NCI-H446 treated with DMSO at 0.1 percent for 48 hours (cell line): Measurements from ENCODE around the gene LRMDA.
"Not testable (repeated sequence)": the region's sequence is repeated elsewhere in the genome, so short reads cannot be mapped to it uniquely, and the experiment has no call there.

ENCODE experiments used
- DNase-seq: peaks from one replicate; lab custom pipeline; 2025; lab: John Stamatoyannopoulos, UW

LRMDA gene

DNA sequence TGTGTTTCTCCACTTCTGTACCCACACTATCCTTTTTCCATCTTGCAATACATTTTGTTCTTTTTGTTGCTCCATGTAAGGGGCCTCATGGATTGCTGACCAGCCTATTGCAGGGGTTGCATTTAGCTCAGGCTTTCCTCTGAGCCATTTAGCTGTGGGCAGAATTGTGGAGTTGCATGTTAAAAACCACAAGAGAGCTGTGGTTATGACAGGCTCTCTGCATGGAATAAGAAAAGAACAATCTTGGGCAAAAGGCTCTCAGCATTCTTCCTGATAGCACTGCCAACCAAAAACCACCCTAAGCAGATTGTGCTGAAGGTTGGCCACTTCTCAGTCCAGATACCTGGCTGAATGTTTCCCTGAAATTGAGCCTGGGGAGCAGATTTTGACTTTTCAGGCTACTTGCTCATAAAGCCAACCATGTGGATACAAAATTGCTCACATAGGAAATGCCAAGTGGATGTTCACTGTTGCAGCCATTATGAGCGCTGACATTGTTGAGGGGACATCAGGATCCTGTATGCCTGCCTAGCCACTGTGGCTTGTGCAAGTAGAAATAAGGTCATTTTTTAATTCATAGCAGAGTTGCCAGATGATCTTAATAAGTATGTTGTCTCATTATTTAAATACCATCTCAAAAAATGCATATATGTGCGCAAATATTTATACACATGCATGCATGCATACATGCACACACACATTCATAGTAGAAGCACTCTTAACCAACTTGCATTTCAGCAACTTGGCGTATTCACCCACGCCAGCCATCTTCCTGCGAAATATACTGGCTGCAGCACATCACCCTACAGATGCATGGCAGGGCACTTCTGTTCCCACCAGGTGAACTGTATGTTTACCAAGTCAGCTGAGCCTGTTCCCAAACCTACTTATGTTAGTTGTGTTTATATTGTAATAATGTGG is 695.4 kb downstream of the LRMDA start:
- DNase-seq, result no peak

DNA sequence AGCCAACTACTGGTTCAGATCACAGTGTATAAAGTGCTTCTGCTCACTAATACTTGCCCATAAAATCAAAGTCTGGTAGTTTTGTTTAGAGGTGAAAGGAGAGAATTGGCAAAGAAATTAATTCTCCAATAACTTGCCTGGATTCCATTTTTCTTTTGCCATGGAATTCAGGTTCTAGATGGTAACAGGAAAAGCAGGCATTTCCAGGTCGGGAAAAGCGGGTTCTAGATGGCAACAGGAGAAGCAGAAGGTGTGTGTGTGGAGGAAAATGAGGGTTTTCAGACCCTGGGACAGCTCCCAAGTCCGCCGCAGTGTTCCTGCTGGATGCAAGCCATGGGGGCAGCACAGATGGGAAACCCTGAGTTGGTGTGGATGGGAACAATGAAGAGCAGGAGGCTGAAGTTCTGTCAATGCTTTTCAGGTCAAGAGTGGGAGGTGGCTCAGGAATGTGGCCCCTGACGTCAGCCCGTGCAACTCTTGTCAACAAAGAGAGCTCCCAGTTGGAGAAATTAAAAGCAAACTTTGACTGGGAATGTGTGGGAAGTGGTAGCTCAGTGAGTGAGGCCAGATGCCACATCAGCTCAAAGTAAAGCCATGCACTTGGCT is 696.7 kb downstream of the LRMDA start:
- no peak for DNase-seq

DNA sequence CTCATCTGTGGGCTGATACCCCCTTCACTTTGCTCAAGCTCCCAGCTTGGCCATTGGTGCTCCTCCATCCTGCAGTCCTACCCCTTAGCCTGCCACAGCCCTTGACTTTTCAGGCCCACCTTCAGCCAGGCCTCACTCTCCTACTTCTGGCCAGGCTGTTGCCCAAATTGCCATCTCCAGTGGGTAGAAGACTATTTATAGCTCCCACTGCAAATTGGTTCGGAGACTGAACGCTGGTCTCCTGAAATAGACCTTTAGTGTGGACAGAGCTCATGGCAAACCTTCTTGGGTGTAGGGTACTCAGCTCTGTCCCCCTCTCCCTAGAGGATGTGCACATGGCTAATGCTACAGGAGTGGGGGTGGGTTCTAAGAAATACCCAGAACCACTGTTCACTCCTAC is 697.8 kb downstream of the LRMDA start:
- no peak for DNase-seq

DNA sequence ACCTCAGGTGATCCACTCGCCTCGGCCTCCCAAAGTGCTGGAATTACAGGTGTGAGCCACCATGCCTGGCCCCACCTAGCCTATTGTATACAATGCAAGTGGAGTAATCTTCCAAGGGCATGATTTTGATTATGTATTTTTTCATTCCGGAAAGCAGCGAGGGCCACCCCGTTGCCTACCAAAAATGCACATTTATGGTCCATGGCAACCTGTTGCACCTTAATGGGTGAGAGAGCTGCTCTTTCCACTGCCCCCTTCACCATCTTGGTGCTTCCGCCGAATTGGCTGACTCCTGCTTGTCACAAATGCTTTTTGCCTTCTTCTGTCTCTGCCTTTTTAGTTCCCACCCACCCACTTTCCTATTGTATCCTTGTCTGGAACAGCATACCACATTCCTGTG is 699.5 kb downstream of the LRMDA start:
- no peak for DNase-seq

DNA sequence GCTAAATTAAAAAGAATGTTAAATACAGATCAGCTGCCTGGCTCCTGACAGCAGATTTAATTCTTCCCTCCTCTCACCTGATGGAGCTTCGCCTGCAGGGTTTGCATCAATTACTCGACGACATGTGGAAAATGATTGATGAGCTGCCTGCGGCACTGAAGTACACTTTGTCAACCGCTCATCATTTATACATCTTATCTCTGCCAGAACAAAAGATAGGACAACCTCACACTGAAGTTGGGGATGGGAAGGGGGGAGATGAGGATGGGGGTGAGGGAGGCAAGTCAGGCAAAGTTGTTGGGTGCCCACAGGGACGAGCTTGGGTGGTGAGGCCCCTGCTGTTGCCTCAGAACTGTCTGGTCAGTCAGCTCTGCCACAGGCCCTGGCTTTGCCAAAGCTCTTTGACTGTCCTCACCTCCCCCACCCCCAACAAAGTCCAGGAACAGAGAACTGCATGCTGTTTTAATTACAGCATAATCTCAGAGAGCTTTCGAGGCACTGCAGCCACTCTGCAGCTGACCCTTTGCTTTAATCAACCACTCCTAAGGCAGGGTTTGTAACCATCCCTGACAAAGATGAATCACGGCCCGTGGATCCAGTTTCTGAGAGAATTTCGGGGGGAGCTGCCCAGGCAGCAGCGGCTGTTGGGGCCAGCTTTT is 702.3 kb downstream of the LRMDA start:
- no peak for DNase-seq

DNA sequence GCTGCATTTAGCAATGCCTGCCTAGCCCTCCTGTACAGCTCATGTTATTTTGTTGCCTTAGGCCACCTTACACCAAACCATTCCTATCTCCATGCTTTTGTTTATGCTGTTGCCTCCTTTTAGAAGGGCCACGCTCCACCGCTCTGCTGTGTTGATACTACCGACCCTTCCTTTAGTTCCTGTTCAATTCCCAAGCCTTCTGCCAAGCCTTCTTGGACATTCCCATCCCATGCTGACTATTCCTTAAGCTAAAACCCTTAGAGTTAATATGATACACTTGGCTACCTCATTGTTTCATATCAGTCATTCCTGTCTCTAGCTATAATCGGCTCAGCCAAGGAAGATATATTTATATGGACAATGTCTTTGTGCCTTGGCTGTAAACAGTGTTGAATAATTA is 705.5 kb downstream of the LRMDA start:
- DNase-seq, result no peak

DNA sequence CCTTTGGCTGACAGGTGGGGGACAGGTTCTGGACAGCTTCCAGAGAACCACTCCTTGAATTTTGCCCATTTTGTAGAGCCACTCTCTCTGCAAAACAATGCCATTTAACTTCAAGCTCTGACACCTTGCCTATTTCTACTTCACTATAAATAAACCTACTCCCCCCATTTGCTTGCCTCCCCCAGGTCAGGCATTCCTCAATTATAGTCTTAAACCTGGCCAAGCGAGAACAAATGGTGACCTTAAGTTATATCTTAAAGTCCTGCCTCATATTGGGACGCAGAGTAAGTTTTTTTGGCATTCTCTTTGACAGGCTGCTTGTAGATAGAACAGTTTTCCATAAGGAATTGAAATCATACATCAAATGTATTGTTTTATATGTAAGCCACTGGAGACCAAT is 706.9 kb downstream of the LRMDA start:
- no peak for DNase-seq

DNA sequence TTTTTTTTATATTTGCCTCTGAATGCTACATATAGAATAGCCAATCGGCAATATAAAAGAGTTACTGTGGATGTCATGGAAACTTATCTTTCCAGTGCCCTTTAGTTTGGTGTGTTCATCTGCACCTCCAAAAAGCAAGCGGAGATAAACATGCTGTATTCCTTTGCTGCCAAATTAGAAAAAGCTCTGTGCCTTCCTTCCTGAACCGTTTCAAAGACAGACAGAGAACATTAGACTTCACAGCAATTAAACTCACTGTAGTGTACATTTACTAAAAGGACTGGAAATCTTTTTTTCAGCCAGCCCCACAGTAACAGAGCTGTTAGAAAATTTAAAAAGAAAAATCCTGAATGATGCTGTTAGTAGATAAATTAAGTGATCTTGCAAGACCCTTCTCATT is 707.5 kb downstream of the LRMDA start:
- DNase-seq, result no peak

DNA sequence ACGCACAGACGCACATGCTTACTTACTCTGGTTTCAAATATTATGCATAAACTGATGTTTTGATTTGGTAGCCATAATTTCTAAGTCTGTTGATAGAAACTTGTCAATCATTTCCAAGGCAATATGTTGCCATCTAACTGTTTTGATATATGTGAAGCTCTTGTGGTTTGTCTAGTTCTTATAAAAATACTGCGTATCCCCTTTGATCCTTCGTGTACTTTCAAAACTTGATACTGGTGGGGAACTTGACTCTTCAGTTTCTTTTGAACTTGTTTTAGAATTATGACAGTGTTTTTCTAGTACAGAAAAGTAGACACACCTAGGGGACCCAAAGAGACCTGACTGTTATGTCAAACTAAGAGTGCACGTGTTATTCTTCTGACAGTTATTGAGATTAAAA is 708.0 kb downstream of the LRMDA start:
- no peak for DNase-seq

DNA sequence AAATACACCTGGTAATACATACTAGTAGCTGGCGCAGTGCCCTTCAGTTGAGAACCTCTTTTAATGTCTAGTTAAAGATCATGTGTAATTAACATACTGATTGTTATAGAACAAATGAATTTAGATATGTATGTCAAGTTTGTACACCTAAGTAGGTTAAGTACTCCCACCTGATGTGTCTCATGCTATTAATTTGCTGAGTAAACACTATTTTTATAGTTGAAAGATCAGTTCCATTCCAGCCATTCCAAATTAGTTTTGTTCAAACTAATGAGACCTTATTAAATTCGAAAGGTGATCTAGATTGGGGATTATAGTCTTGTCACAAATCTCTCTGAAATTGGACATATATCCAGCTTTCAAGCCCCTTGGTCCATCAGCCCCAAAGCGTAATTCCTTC is 710.0 kb downstream of the LRMDA start:
- DNase-seq, result no peak

DNA sequence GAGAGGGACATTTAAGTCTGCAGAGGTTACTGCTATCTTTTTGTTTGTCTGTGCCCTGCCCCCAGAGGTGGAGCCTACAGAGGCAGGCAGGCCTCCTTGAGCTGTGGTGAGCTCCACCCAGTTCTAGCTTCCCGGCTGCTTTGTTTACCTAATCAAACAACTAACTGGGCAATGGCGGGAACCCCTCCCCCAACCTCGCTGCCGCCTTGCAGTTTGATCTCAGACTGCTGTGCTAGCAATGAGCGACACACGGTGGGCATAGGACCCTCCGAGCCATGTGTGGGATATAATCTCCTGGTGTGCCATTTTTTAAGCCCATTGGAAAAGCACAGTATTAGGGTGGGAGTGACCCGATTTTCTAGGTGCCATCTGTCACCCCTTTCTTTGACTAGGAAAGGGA is 716.8 kb downstream of the LRMDA start:
- not testable (repeated sequence) for DNase-seq

DNA sequence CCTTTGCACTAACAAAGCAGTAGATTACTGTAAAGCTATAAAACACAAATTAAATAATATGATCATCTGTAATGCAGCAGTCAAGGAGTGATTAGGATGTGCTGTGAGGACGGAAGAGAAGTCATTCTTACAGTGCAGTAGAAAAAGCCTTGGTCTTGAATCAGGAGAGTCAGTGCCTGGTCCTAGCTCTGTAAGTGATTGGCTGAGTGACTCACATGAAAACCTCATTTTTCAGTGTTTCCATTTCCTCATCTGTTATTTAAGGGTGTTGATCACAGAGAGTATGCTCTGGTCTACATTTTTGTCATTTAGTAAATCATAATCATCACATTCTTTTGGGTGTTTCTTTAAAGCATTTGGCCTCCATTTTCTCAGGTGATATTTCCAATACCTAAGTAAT is 717.8 kb downstream of the LRMDA start:
- no peak for DNase-seq

DNA sequence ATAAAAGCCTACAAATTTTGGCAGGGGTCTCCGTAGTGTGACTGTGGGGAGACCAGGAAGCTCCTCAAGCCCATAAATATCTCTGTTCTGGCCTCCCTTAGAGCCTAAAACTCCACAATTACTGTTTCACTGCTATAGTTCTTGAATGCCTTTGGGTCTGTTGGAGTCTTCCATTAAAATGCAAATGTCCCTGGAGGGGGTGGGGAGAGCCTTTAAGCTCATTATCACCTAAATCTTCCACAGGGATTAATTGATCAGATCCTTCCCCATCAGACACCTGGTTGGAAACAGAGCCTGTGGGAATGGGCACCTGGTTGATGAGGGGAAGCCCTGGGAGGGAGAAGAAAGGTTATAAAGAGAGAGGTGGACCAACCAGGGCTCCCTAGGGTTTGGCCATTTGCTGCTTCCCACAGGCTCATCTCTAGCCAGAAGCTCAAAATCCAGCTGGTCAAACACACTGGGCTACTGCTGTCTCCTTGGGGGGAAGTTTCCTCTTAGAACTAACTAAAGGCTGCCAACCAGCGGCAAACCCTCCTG is 718.2 kb downstream of the LRMDA start:
- no peak for DNase-seq

DNA sequence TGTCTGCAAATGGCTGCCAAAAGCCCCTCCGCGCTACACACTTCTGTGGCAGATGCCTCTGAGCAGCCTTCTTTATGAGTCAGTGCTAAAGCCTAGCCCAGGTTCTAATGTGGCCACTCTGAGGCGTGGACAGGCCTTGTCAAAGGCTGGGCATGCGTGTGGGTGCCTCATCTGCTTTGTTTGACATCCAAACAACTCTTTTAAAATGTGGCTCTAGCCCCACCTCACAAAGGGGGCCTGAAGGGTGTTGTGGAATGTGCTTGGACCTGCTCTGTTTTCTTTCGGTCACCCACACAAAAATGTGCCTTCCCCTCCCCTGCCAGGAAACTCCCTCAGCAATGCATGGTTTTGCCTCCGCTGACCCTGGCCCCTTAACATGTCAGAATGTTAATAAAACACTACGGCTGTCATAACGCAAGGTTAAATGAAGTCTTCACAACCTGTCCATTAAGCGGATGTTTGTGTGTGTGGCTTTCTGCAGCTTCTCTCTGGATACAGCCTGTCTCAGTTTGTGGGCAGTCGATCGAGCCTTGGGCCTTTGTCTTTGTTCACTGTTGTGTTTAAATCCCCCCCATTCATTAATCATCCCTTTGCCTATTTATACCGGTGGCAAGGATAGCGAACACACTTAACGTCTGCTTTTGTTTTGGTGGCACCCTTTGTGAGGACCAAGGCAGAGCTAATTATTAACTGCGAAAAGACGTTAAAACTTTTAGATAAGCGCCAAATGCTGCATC is 718.9 kb downstream of the LRMDA start:
- DNase-seq, result no peak

DNA sequence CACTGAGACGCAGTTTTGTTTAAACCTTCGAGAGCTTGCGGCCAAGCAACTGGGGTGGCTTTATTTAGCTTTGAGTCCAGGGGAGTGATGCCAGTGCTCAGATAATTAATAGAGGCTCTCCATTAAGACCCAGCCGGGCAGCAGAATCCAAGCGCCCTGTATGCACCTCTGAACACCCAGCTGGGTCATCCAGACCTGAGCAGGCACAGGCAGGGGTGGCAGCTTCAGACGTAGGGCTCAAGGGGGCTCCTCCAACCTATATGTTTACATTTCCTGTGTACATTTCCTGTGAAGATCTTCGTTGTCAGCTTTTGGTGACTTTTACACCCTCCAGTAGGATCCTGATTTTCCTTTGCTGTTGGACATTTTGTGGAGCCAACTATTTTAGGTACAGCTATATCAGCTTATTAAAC is 719.5 kb downstream of the LRMDA start:
- DNase-seq, result no peak

DNA sequence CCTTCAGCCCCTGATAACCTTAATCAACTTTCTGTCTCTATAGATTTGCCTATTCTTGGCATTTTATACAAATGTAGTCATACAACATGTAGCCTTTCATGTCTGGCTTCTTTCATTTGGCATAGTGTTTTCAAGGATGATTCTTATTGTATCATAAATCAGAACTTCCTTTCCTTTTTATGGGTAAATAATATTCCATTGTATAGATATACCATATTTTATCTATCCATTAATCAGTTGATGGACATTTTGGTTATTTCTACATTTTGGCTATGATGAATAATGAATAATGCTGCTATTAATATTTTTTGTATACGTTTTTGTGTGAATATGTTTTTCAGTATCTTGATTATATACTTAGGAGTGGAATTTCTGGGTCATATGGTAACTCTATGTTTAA is 720.8 kb downstream of the LRMDA start:
- no peak for DNase-seq

DNA sequence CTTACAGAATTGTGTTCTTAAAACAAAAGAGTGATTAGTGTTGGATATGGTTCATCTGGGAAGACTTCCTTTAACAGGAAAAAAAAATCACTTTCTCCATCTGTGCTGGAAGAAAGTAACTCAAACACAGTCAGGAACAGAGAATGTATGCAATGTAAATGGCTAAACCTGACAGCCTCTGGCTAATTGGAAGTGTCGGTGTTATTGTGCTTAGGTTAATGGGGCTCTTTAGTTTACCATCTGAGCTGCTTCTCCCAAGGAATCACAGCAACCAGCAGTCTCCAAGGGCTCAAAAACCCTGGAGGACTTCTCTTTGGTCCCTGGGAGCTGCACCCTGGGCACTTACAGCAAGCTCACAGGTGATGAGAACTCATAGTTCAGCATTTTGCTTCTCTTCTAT is 724.5 kb downstream of the LRMDA start:
- no peak for DNase-seq

DNA sequence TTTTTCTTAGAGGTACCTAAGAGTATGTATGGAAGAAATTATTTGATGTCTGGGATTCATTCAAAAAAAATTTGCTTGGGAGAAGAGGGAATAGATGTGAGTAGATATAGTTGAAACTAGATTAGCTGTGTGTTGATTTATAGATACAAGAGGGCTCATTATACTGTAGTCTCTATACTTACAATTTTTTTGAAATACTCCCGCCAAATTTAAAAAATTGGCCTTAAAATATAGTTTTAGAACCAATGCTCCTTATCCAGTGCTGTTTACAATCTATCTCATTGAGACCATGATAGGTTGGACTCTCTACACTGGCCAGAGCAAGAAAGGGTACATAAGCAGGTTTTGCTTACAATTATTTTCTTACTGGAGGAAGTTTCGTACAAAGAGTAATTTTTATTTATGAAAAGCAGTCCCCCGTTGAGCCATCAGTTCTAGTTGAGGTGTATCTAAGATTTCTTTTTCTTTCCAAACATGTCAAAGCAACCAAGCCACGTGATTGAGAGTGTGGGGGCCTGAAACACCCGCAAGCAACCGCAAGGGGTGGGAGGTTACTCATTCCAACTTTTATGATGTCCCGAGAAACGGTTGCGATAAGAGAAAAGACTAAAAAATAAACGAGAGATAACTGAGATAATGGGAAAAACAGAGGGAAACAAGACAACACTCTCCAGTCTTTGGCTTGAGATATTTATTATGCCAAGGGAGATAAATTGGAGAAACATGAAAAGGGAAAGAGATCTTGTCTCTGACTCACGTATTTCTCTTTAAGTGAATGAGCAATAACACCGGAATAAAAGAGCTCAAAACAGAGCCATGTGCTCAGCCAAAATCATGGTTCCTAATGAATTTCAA is 729.2 kb downstream of the LRMDA start:
- DNase-seq, result no peak

DNA sequence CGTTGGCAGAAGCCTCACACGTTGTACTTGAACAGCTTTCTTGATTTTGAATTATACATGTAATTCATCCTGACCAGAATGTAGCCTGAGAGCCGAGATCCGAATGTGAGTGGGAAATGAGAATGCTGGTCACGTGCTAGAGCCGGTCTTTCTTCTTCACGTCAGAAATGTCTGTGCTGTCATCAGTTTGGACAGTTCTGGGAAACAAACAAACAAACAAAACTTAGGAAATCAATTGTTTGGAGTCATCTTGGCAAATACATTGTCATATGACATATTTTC is 729.8 kb downstream of the LRMDA start:
- DNase-seq, result no peak

DNA sequence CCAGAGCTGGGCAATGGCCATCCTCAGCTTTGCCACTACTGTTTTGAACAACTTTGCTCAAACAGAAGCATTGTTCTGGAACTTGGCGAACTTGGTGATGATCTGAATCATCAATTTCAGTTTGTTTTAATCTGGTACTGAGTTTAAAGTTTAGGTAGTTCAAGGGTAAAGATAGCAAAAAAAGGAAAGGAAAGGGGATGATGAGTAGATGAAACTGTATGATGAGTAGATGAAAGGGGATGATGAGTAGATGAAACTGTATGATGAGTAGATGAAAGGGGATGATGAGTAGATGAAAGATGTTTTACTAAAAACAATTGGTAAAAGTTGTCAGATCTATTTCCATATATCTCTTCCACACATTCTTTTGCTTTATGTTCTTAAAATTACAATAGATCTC is 737.0 kb downstream of the LRMDA start:
- DNase-seq, result no peak

DNA sequence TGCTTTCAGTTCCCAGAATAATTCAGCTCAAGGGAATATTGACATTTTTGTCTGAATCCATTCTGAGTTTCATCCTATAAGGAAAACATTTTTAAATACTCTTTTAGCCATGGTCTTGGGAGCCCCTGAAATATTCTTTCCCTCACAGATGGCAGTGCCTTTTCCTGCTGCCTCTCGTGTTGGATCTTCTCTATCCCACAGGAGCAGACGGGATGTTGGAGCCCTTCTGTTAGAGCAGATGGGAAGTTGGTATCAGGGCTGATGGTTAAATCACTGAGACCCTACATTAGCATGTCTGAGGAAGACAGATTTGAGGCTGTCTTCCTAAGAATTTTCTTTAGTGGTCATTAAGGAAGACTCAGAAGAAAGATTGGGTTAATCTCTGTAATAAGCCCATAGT is 737.8 kb downstream of the LRMDA start:
- DNase-seq, result no peak

DNA sequence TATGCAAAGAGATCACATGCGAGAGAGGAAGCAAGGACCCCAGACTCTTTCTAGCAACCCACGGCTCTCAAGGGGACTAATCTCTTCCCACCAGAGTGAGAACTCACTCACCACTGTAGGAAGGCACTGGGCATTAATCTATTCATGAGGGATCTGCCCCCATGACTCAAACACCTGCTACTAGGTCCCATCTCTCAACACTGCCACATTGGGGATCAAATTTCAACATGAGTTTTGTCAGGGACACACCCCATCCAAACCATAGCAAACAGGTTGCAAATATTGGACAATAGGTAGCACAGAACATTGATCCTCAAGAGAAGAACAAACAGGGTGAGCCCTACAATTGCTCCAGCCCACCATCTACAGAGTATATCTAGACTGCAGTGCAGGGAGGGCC is 740.6 kb downstream of the LRMDA start:
- no peak for DNase-seq
